Measurements from ENCODE around the gene SMIM1.

SMIM1 gene

DNA sequence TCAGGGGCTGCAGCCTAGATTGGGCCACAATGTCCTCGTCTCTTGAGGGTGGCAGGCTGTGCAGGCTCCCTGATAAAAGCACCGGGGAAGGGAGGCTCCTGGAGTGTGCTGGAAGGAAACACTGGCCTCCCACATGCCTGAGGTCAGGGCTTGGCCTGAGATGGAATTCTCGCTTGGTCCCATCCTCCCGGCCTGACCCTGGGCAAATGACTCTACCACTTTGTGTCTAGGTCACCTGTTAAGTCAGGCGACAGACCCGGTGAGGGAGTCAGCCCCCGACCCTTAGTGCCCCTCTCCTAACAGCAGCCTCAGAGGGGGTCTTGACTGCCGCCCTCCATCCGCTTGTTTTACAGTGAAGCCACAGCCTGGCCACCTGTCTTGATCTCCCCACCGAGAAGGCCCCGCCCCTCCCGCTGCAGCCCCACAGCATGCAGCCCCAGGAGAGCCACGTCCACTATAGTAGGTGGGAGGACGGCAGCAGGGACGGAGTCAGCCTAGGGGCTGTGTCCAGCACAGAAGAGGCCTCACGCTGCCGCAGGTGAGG lies 2.5 kb downstream of the SMIM1 start:
- peaks cover 11% of the 10 kb centered on the region for H3K36me3 ChIP-seq (ENCODE audit: insufficient read depth, low read length)
- peaks cover 20% of the 10 kb centered on the region for H3K4me1 ChIP-seq (ENCODE audit: control insufficient read depth, insufficient read depth, low read length)
- no peaks in the 10 kb centered on the region for H3K9me3 ChIP-seq (replicated peaks; ENCODE audit: low read length)
- peaks cover 16% of the 10 kb centered on the region for H3K27me3 ChIP-seq (ENCODE audit: control insufficient read depth, insufficient read depth, low read length)
- no peak overlapping the region for H3K4me2 ChIP-seq (ENCODE audit: low read length)
- no peak overlapping the region for H3K4me3 ChIP-seq (ENCODE audit: low read length)
- no peak overlapping the region for H3K9ac ChIP-seq (ENCODE audit: low read depth, low read length)

DNA sequence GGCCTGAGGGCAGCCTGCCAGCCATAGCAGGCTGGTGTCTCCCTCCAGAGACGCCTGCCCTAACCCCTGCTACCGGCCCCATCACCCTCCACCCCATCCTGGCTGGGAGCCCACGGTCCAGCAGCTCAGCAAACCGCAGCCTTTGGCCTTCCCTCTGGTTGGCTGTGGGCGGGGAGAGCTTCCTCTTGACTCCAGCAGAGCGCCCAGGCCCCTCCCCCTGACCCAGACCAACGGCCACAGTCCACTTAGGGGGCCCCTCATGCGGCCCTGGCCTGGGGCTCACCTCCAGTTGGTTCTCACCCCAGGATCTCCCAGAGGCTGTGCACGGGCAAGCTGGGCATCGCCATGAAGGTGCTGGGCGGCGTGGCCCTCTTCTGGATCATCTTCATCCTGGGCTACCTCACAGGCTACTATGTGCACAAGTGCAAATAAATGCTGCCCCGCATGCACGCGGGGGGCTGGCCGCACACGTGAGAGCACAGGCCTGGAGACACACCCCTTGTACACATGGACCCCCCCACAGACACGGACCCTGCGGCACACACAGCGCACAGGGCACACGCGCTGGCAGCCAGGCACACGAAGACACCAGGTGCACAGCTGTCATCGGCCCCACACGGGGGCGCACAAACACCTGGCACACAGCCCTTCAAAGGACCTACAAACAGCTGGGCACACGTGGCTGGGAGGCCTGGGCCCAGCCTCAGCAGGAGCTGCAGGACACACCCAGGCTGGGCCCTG lies 3.1 kb downstream of the SMIM1 start:
- H3K9ac ChIP-seq (ENCODE audit: low read depth, low read length), result no peak overlapping the region
- H3K4me1 ChIP-seq (ENCODE audit: control insufficient read depth, insufficient read depth, low read length), result peaks cover 20% of the 10 kb centered on the region
- no peak overlapping the region for H3K4me2 ChIP-seq (ENCODE audit: low read length)
- peaks cover 14% of the 10 kb centered on the region for H3K36me3 ChIP-seq (ENCODE audit: insufficient read depth, low read length)
- H3K4me3 ChIP-seq (ENCODE audit: low read length), result no peak overlapping the region
- no peaks in the 10 kb centered on the region for H3K9me3 ChIP-seq (replicated peaks; ENCODE audit: low read length)
- H3K27me3 ChIP-seq (ENCODE audit: control insufficient read depth, insufficient read depth, low read length), result peaks cover 12% of the 10 kb centered on the region

DNA sequence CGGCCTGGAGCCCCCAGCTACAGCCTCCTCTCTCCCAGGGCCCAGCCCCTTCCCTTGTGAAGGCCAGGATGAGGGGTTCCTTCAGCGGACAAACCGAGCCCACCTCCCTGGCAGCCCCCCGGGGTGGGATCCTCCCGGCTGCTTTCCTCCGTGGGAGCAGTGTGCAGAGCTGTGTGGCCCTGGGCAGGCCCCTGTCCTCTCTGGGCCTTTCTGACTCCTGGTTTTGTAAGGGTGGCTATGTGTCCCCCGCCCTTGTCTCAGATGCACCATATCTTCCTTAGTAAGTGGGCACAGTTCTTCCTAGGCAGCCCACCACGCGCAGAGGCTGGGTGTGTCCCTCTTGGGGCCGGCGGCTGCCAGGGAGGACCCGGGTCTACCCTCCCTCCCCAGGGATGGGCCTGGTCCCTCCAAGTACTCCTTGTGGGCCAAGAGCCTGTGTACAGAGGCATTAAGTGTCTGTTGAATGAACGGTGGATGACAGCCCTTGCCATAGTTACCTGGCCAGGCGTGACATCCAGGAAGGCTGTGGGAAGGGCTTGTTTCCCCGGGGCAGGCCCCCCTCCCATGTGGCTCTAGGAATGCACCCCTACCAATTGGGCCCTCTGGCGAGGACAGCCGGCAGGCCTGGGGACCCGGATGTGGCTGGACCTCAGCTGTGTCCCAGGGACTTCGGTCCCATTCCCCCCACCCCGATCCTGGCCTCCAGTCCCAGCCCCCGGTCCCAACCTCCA lies 3.8 kb downstream of the SMIM1 start:
- H3K9ac ChIP-seq (ENCODE audit: low read depth, low read length), result no peak overlapping the region
- peaks cover 20% of the 10 kb centered on the region for H3K4me1 ChIP-seq (ENCODE audit: control insufficient read depth, insufficient read depth, low read length)
- peaks cover 5% of the 10 kb centered on the region for H3K27me3 ChIP-seq (ENCODE audit: control insufficient read depth, insufficient read depth, low read length)
- no peaks in the 10 kb centered on the region for H3K9me3 ChIP-seq (replicated peaks; ENCODE audit: low read length)
- peaks cover 21% of the 10 kb centered on the region for H3K36me3 ChIP-seq (ENCODE audit: insufficient read depth, low read length)
- no peak overlapping the region for H3K4me2 ChIP-seq (ENCODE audit: low read length)
- H3K4me3 ChIP-seq (ENCODE audit: low read length), result no peak overlapping the region

DNA sequence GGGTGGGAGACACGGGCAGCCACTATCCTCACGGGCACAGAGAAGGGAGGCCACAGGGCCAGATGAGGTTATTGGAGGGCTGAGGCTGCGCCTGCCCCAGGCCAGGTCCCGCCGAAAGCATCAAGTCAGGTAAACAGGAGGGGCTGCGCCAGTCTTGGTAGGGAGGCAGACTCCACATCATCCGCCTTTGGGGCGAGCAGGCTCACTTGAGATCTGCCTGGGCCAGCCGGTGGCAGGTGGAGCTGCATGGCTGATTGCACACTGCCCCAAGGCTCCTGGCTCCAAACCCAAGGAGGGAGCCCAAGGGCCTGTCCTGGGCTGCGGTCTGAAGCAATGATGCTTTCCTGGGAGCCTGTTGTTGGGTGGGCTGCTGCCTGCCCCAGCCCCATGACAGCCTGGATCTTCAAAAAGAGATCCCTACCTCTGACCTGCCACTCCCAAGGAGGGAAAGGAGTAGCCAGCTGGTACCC lies 4.6 kb downstream of the SMIM1 start:
- no peak overlapping the region for H3K9ac ChIP-seq (ENCODE audit: low read depth, low read length)
- H3K4me1 ChIP-seq (ENCODE audit: control insufficient read depth, insufficient read depth, low read length), result peaks cover 15% of the 10 kb centered on the region
- H3K27me3 ChIP-seq (ENCODE audit: control insufficient read depth, insufficient read depth, low read length), result no peaks in the 10 kb centered on the region
- no peaks in the 10 kb centered on the region for H3K9me3 ChIP-seq (replicated peaks; ENCODE audit: low read length)
- H3K36me3 ChIP-seq (ENCODE audit: insufficient read depth, low read length), result peaks cover 27% of the 10 kb centered on the region
- no peak overlapping the region for H3K4me2 ChIP-seq (ENCODE audit: low read length)
- no peak overlapping the region for H3K4me3 ChIP-seq (ENCODE audit: low read length)

DNA sequence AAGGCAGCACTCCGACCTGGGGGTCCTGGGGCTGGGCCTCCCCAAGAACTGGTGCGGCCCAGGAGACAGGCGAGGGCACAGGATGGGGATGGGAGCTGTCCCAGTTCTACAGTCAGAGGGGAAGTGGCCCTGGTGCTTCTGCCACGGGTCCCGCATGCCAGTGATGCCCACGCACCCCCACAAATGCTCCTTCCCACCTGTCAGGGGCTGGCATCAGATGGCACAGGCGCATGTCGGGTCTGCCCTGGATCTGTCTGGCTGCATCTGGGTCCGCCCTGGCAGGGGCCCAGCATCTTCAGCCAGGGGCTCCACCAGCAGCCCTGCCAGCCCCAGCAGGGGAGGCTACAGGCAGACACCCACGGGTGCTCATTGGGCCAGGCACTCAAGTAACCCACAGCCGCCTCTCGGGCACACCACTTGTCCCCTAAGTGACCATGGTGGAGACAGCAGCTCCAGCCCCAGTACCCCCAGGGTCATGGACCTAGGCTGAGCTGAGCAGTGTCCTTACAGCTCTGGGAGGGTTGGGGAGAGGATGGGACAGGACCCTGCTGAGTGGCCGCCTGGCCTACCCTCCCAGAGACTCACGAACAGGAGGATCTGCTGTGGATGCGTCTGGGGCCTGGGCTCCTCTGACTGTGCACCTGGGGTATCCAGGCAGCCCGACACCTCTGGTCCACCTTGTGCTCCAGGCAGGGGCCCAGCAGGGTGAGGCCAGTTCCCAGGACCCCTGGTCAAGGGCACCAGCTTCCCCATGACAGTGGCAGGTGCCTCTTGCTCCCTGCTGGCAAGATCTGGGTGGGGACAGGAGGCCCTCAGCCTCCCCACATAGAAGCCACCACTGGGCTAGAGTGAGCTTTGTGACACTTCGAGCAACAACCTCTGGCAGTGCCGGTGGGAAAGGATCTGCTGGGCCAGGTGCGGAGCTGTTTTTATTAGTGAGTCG lies 5.4 kb downstream of the SMIM1 start:
- Histone ChIP-seq H3K36me3 (ENCODE audit: insufficient read depth, low read length) (peaks cover 33% of the 10 kb centered on the region), H3K4me3 (ENCODE audit: low read length) (no peak overlapping the region), H3K9ac (ENCODE audit: low read depth, low read length) (no peak overlapping the region), H3K4me2 (ENCODE audit: low read length) (no peak overlapping the region), H3K27me3 (ENCODE audit: control insufficient read depth, insufficient read depth, low read length) (no peaks in the 10 kb centered on the region), H3K9me3 (replicated peaks; ENCODE audit: low read length) (no peaks in the 10 kb centered on the region), H3K4me1 (ENCODE audit: control insufficient read depth, insufficient read depth, low read length) (peaks cover 15% of the 10 kb centered on the region)

DNA sequence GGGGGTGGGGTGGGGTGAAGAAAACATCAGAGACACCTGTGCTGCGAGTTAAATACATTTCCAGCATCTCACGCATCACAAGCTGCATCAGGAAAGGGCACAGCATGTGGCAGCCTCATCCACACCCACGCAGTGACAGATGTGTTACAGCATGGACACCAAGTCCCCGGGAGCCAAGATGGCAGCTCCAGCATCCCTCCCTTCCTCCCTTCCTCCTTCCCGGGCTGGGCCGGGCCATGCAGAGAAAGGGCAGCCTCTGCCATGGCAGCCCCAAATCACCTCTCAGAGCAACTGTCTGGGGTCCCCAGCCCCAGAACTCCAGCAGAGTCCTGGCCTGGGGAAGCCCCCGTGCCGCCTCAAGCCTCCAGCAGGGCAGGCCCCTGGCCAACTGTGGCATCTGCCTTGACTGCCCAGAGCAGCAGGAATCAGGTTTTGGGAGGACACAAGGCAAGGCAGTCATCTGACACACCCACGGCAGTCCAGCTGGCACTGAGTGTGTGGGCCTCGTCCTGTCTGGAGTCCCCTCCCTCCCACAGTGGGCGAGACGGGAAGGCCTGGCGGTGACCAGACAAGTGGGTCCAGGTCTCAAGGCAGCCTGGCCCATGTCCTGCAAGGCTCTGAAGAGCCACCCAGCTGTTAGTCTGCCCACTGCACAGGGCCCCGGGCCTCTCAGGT lies 6.2 kb downstream of the SMIM1 start:
- Histone ChIP-seq H3K36me3 (ENCODE audit: insufficient read depth, low read length) (peaks cover 38% of the 10 kb centered on the region), H3K4me3 (ENCODE audit: low read length) (no peak overlapping the region), H3K9me3 (replicated peaks; ENCODE audit: low read length) (no peaks in the 10 kb centered on the region), H3K4me1 (ENCODE audit: control insufficient read depth, insufficient read depth, low read length) (peaks cover 15% of the 10 kb centered on the region), H3K4me2 (ENCODE audit: low read length) (no peak overlapping the region), H3K27me3 (ENCODE audit: control insufficient read depth, insufficient read depth, low read length) (no peaks in the 10 kb centered on the region), H3K9ac (ENCODE audit: low read depth, low read length) (no peak overlapping the region)

DNA sequence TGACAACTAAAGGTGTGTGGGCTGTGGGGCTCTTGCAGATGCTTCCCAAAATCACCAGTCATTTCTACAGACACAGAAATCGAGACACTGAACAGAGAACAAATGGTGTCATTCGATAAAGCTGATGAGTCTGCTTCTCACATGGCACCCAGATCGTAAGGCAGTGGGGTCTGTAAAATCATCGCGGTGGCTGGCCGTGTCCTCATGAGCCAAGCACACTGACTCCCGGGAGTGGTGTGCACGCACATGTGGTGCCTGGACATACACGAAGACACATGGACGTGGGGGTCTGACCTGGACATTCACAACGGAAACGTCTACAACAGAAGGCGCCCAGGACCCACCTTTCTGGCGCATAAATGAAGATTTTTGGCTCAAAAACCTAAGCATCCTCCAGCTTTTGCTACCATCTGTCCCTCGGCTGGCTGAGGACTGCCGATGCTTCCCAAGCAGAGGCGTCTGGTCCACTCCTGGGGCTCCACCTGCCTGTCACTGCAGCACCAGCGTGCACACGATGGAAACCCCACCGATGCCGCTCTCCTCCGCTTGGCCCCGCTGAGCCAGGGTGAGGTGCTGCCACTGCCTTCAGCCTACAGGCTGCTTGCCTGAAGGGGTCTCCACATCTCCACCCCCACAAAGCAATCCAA lies 6.8 kb downstream of the SMIM1 start:
- H3K9me3 ChIP-seq (replicated peaks; ENCODE audit: low read length), result no peaks in the 10 kb centered on the region
- peaks cover 15% of the 10 kb centered on the region for H3K4me1 ChIP-seq (ENCODE audit: control insufficient read depth, insufficient read depth, low read length)
- H3K36me3 ChIP-seq (ENCODE audit: insufficient read depth, low read length), result peaks cover 43% of the 10 kb centered on the region
- H3K4me2 ChIP-seq (ENCODE audit: low read length), result no peak overlapping the region
- no peak overlapping the region for H3K9ac ChIP-seq (ENCODE audit: low read depth, low read length)
- H3K27me3 ChIP-seq (ENCODE audit: control insufficient read depth, insufficient read depth, low read length), result no peaks in the 10 kb centered on the region
- no peak overlapping the region for H3K4me3 ChIP-seq (ENCODE audit: low read length)

DNA sequence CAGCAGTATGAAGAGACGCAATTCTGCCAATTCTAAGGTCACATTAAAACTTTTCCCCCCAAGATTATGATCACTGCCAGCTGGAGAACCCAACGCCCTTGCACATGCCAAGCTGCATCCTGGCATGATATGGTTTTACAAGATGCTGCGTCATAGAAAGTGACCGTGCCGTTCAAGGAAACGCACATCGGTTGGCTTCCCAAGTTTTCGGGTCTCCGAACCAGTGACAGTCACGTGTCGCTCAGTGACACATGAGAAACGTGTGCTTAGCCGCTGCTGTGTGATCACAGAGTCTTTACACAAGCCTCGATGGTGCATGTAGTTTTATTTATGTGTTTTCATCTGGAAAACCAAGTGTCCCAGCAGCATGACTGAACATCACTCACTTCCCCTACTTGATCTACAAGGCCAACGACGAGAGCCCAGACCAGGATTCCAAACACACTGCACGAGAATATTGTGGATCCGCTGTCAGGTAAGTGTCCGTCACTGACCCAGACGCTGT lies 7.4 kb downstream of the SMIM1 start:
- H3K36me3 ChIP-seq (ENCODE audit: insufficient read depth, low read length), result peaks cover 47% of the 10 kb centered on the region
- H3K4me2 ChIP-seq (ENCODE audit: low read length), result no peak overlapping the region
- H3K4me1 ChIP-seq (ENCODE audit: control insufficient read depth, insufficient read depth, low read length), result peaks cover 12% of the 10 kb centered on the region
- no peak overlapping the region for H3K4me3 ChIP-seq (ENCODE audit: low read length)
- H3K9ac ChIP-seq (ENCODE audit: low read depth, low read length), result no peak overlapping the region
- H3K9me3 ChIP-seq (replicated peaks; ENCODE audit: low read length), result no peaks in the 10 kb centered on the region
- H3K27me3 ChIP-seq (ENCODE audit: control insufficient read depth, insufficient read depth, low read length), result no peaks in the 10 kb centered on the region

DNA sequence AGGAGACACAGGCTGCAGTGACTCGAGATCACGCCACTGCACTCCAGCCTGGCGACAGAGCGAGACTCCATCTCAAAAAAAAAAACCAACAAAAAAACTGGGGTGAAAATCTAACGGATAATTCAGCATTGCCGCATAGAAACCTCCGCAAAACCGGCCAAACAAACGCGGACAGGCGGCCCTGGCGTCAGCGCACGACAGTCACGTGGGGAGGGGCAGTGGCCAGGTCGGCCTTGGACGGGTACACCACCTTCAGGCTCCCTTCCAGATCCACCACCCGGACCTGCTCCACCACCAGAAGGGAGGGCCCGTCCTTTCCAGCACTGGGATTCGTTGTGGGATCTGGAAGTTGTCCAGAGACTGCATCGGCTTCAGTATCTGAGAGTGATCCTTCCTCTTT lies 8.4 kb downstream of the SMIM1 start:
- Histone ChIP-seq H3K4me2 (ENCODE audit: low read length) (no peak overlapping the region), H3K36me3 (ENCODE audit: insufficient read depth, low read length) (peaks cover 55% of the 10 kb centered on the region), H3K9me3 (replicated peaks; ENCODE audit: low read length) (no peaks in the 10 kb centered on the region), H3K9ac (ENCODE audit: low read depth, low read length) (no peak overlapping the region), H3K4me1 (ENCODE audit: control insufficient read depth, insufficient read depth, low read length) (peaks cover 3% of the 10 kb centered on the region), H3K4me3 (ENCODE audit: low read length) (no peak overlapping the region), H3K27me3 (ENCODE audit: control insufficient read depth, insufficient read depth, low read length) (no peaks in the 10 kb centered on the region)

DNA sequence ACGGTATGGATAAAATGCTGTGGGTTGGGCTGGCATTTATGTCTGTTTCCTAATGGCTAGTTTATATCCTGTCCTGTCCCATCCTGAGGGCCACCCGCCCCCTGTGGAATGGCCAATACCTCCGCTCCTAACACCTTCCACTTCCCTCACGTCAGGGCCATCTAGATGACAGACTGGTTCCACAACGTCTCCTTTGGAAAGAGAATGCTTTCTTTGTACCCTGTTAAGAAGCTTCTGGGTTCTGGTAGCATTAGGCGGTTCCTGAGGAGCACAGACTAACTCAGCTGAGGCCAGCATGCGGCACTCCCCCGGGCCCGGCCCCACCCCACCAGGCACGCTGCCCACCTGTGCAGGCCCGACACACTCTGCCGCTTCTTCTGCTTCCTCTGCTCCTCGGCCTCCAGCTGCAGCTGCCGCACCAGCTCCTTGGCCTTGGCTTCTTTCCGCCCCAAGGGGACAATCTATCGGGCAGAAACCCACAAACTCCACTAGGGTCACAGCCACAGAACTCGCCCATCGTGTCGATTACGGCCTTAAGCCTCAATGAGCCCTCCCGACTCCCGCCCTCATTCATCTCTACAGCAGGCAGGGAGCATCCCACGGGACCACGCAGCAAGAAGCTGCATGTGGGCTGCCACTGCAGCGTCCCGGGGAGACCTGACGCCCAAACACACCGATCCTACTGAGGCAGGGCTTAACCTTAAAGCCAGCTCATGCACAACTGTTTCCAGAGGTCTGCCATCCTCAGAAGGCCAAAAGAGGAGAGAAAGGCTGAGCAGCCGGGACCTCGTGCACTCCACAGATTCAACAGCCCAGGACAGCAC lies 11.3 kb downstream of the SMIM1 start:
- H3K4me1 ChIP-seq (ENCODE audit: control insufficient read depth, insufficient read depth, low read length), result no peaks in the 10 kb centered on the region
- H3K4me2 ChIP-seq (ENCODE audit: low read length), result no peak overlapping the region
- H3K9me3 ChIP-seq (replicated peaks; ENCODE audit: low read length), result no peaks in the 10 kb centered on the region
- H3K4me3 ChIP-seq (ENCODE audit: low read length), result no peak overlapping the region
- peaks cover 65% of the 10 kb centered on the region for H3K36me3 ChIP-seq (ENCODE audit: insufficient read depth, low read length)
- H3K27me3 ChIP-seq (ENCODE audit: control insufficient read depth, insufficient read depth, low read length), result no peaks in the 10 kb centered on the region
- H3K9ac ChIP-seq (ENCODE audit: low read depth, low read length), result no peak overlapping the region

Measured in skeletal muscle satellite cell (primary cell).